ENCODE measurements around the gene DMKN.

DNA sequence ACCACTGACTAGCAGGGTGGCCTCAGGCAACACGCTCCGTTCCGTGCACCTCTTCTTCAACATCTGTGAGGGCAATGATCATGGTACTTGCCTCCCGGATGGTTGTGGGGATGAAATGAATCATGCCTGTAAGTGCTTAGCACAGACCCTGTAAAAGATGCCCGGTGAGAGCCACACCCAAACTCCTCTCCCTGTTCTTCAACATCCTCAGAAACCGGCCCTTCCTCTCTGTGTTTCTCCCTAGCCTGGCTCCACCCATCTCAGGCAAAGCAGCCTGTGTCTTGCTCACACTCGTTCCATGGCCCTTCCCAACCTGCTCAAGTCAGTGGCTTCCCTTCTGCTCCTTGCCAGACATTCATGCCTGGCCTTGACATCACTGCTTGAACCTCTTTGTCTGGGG is 5.8 kb upstream of the DMKN start:
- TF ChIP-seq, protein P1, sequence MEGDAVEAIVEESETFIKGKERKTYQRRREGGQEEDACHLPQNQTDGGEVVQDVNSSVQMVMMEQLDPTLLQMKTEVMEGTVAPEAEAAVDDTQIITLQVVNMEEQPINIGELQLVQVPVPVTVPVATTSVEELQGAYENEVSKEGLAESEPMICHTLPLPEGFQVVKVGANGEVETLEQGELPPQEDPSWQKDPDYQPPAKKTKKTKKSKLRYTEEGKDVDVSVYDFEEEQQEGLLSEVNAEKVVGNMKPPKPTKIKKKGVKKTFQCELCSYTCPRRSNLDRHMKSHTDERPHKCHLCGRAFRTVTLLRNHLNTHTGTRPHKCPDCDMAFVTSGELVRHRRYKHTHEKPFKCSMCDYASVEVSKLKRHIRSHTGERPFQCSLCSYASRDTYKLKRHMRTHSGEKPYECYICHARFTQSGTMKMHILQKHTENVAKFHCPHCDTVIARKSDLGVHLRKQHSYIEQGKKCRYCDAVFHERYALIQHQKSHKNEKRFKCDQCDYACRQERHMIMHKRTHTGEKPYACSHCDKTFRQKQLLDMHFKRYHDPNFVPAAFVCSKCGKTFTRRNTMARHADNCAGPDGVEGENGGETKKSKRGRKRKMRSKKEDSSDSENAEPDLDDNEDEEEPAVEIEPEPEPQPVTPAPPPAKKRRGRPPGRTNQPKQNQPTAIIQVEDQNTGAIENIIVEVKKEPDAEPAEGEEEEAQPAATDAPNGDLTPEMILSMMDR (IDR thresholded peaks at IDR 0.05; ENCODE audit: insufficient read depth, low read length), result no peak
- TF ChIP-seq POLR2AphosphoS5 (IDR thresholded peaks at IDR 0.05; ENCODE audit: low read depth) (no peak), GABPA (IDR thresholded peaks at IDR 0.05; ENCODE audit: low read depth) (no peak)

All from HL-60 (cell line).